Stimulated activated CD4-positive, alpha-beta T cell treated with anti-CD3 and anti-CD28 coated beads, Interleukin-4, amount 100 ng/mL, for 48 hours (primary cell): Measurements from ENCODE around the gene TMEM108.

ENCODE experiments used
- DNase-seq, 2 donors: peaks; one replicate each; pipeline ENCODE4 v3.0.0-alpha.2; 2020; ENCODE audit warnings: low read depth in 2 of 2

Gene TMEM108

DNA sequence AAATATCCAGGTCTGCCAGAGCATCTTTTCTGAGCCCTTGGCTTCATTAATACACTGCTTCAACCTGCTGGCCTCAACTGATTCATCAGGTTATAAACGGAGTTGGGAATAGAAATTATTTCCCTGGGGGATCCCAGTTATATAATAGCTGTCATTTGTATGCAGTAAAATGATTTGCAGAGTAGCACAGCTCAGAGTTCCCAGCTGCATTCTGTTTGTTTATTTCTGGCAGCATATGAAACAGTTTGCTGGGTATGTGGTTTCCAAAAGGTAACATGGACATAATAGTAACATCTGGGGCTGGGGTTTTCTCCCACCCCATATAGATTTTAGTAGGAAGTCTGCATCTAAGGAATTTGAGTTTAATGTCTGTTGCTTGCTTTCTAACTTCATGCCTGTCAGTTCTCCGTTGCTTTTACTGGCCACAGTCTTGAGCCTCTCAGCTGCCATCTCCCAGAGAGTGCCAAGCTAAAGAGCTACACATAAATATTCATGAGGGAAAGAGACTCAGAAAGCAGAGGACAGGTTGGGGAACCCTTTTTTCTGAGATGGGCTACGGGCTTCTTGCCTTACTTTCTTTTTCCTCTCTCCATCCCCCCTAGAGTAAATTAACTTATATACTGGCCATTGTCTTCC lies 124.6 kb downstream of the TMEM108 start:
- no peak for DNase-seq

DNA sequence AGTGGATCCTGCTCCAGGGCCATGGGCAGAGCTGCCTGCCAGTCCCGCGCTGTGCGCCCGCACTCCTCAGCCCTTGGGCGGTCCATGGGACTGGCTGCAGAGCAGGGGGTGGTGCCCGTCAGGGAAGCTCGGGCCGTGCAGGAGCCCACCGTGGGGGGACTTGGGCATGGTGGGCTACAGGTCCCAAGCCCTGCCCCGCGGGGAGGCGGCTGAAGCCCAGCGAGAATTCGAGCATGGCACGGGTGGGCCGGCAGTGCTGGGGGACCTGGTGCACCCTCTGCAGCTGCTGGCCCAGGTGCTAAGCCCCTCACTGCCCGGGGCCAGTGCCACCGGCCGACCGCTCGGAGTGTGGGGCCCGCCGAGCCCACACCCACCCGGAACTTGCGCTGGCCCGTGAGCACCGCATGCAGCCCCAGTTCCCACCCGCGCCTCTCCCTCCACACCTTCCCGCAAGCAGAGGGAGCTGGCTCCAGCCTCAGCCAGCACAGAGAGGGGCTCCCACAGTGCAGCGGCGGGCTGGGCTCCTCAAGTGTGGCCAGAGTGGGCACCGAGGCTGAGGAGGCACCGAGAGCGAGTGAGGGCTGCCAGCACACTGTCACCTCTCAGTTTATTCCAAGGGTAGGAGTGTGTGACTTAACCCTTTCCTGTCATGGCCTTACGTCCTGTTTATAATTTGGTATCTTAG lies 129.3 kb downstream of the TMEM108 start:
- no peak for DNase-seq

DNA sequence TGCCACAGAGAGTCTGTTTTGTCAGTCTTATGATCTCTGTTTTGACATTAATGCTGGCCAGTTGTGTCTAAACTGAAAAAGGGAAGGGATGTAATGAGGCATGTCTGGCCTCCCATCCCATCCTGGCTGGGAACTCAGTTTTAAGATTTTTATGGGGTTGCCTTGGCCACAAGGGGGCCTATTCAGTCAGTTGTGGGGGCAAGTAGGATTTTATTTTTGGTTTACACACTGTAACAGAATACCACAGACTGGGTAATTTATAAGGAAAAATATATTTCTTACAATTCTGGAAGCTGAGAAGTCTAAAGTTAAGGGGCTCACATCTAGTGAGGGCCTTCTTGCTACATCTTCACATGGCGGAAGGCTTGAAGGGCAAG lies 129.8 kb downstream of the TMEM108 start:
- DNase-seq: no peak

DNA sequence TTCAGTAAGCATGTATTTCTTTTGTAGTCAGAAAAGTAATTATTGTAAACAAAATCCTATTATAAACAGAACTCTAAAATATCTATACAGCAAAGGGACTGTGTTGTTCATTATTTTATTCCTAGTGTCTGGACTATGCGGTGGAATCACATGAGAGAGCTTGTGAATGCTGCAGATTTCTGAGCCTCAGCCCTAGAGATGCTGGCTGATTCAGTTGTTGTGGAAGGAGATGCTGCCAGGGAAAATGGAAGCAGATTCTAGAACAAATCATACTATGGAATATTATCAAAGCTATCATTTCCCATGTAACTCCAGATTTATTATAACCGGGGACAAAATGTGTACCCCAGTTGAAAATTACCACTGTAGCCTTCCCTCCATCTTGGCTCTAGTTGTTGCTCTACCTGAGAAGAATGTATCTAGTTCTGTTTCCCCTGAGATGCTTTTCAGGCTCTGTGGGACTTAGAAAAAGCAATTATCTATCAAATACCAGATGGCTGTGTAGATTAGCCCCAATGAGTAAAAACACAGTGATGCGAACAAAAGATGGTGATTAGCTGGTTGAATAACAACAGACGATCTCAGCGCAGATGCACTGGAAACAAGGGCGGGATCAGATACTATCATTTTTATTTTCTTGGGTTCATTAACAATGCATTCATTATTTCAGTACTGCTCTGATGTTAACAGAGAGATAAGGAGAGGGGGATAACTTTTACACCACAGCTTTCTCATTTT lies 131.3 kb downstream of the TMEM108 start:
- DNase-seq: no peak

DNA sequence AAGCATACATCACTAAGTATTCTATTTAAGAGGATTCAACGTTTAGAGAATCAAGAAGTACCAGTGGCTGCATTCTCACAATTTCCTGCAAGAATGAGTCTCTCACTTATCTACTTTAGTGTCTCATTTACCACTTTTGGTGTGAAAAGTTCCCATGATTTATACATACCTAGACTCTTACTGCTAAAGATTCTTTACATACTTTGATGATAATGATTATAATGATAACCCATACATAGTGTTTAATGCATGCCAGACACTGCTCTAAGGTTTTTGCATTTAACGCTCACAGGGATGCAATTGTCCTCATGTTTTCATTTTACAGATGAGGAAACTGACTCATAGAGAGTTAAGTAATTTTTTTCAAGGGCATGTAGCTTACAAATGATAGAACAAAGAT lies 133.6 kb downstream of the TMEM108 start:
- DNase-seq: no peak

DNA sequence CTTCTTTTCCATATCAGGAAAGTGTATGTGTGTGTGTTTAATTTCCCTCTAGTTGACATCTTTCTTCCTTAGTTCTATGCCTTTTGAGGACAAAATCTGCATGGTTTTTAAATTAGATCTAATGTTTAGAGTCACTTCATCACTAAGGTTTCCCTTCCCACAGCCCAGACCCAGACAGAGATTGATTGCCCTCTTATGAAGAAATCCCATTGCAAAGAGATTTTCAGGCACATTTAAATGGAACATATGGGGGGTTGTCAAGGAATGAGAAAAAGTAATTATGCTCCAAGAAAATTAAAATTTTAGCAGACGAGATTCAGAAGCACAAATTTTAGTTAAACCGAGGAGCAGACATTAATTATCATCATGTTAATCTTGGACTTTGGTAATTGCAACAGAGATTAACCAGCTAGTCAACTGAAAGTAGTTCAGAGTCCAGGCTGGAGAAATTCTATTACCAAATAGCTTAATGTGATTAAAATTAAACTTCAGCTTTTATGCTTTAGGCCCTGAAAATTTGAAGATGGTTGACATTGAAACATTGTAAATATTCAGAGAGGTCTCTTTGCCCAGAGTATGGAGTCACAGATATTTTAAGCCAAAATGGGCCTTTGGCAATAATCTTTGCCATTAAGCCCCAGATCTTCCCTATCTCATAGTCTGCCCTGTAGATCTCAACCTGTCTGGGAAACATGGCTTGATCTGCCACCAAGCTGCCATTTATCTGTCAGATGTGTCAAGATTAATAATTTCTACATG lies 143.4 kb downstream of the TMEM108 start:
- no peak for DNase-seq

DNA sequence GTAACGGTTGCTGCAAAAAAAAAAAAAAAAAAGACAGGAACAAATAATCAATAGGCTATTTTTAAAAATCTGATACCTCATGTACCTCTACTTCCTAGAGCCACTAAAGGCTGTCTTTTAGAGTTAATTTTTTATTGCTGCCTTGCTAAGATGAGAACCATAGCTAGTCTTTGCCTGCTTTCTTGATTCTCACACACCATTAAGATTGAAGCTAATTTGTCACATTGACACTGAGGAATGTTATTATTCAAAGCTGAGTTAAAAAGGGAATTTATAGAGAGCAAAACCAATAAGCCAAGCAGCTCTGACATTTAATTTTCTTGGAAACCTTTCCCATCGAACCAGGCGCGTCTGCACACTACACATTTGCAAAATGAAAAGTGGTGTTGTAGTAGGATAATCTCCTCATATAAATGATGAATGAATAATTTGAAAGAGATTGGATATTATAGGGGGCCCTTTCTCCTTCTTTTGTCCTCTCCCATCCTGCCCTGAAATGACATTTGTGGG lies 149.7 kb downstream of the TMEM108 start:
- no peak for DNase-seq

DNA sequence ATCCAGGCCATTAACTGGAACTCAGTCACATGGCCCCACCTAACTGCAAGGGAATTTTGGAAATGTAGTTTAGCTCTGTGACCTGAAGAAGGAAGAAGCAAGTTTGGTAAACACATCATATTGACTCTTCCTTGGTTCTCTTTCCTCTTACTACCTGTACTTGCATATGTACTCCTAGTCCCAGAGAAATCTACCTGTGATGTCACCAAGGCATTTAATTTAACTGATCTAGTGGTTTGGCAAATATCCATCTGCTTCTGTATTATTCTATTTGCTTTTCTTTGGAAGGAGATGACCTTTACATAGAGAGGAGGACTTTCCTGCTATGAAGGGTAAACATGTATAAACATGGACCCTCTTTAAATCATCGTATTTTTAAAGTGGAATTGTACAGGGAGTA lies 150.8 kb downstream of the TMEM108 start:
- no peak for DNase-seq

DNA sequence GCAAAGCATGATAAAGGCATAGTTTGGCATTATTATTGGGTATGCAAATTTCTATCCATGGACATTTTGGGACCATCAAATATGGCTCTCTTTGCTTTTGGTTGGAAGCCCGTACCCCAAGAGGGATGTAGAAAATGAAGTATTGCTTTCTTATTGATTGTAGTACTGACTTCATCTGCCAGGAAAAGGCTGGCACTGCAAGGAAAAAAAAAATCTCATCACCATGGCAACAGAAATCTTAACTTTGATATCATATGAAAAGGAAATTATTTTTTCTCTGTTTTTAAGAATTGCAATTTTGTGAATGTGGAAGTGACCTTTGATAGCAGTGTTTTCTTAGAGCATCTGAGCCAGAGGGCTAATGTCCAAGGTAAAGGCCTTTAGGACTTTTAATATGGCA lies 151.7 kb downstream of the TMEM108 start:
- no peak for DNase-seq

DNA sequence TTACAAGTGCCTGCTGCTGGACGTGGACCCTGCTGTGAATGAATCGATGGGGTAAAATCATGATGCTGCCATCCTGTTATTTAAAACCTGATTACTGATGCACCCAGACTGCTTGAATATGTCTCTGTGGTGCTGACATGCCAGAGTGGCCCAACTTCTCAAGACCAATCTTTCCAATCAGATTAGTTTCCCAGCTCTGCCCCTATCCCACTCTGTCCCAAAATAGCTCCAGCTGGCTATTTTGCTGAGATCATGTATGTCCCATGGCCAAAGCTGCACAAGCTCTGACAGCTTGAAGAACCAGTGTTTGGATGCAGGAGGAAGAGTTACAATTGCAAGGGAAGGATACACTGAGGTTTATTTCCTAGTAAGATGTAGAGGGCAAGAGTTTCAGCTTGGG lies 153.6 kb downstream of the TMEM108 start:
- no peak for DNase-seq

DNA sequence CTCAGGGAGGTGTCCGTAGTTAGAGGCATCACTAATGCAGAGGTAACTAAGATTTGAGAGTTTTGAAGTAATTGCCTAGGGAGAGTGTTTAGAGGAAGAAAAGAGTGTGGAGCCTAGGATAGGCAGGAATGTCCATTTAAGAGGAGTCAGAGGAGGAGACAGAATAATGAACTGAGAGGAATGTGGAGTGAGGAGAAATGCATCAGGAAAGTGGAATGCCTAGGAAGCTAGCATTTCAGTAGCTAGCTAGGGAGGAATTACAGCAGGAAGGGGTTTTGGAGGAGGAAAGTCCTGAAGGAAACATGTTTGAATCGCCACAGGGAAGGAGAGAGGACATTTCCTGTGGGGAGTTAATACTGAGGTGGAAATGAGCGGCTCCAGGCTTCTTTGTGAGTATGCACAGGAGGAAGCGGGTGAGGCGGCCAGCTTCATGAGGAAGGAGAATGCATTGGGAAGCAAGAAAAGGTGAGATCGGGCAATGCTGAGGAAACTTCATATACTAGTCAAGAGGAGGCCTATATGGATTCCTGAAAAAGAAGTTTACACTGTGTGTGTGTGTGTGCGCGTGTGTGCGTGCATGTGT lies 154.3 kb downstream of the TMEM108 start:
- no peak for DNase-seq

DNA sequence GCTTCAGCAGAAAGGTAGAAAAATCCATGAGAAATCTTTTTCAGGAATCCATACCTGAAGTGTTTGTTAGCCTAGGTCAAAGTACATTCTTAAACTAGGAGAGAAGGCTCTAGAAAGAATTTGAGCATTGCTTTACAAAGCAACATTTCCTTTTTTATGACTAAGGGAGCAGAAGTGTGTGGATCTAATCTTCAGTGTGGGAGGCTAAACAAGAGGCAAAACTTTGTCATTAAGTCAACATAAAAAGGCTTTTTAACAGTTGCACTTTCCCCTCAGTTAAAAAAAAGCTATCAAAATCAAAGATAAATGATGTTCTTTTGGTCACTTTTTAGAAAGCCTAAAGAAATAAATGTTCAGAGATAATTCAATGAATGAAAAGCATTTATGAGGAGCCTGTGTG lies 154.8 kb downstream of the TMEM108 start:
- DNase-seq: no peak

DNA sequence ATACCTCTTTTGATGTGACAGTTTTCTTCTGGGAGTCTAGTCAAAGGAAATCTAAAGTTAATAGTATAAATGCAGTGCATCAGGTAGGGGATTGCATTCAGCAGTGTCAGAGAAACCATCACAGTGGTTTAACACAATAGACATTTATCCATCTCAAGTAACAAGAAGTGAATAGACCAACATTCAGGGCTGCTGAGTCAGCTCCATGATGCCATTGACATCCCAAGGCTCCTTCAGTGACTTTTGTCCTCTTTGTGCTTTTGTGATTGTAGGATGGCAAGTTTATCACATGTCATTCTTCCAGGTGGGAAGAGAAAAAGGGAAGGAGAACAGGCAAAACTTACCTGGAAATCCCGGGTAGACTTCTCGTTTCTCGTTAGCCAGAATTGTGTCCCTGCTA lies 158.3 kb downstream of the TMEM108 start:
- DNase-seq: no peak

DNA sequence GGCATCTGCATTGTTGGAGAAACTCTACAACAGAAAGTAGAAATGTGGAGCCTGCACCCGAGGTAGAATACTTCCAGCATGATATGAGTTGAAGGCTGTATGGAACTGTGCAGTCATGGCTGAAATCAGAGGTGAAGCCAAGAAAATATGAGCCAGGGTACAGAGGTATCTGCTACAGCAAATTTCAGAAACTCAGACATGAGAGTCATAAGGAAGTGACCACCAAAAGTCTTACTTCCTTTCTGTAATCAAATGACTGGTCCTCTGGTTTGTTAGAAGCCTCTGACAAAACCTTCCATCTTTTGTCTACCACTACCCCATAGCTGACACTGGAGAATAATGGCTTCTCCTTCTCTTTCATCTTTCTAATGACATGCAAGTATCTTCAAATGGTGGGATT lies 159.4 kb downstream of the TMEM108 start:
- DNase-seq: no peak

DNA sequence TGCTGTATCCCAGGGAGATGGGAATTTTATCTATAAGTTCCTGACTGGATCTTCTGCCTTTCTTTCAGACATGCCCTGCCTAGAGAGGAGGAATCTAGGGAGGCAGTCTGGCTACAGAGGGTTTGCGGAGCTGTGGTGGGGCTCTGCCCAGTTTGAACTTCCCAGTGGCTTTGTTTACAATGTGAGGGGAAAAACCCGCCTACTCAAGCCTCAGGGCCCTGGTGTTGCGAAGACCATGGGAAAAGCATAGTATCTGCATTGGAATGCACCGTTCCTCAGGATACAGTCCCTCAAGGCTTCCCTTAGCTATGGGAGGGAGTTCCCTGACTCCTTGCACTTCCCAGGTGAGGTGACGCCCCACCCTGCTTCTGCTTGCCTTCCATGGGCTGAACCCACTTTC lies 168.7 kb downstream of the TMEM108 start:
- DNase-seq: no peak

DNA sequence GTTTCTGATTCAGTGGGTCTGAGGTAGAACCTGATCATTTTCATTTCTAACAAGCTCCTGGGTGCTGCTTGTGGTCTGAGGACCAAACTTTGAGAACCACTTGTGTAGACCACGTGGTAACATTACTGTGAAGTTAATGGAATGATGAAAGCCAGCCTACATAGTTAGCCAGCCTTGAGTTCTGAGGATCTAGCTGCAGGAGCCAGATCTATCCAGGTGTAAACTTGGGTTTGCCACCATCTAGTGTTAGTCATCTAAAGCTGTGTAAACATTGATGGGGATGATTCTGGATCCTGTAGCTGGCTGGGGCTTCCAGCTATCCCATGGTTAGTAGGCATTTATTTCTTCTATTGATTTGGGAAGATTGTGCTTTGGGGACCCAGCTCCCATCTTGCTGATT lies 170.0 kb downstream of the TMEM108 start:
- DNase-seq: no peak

DNA sequence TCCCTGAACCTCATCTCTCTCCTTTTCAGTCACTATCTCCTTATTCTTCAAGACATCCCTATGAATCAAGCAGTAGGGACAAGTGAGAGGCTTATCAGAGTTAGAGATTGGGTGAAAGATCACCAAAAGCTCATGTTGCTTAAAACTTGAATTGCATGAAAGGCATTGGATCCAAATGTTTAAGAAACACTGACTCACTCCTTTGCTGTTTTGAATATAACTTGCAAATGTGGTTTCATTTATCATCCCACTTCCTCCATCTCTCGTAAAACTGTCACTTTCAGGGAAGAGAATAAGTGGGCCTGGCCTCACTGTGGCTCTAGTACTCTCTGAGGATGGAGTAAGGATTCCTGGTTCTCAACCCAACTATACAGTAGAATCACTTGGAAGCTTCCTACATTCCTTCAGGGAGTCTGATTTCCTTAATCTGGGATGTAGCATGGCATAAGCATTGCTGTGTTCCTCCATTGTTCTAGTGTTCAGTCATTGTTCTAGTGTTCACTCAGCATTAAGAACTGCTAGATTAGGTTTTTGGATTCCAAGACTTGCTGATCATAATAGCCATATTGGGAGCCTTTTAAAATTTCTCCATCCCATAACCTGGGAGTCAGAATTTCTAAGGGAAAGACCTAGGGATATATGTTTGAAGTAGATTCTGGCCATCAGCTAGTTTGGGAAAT lies 171.8 kb downstream of the TMEM108 start:
- no peak for DNase-seq

DNA sequence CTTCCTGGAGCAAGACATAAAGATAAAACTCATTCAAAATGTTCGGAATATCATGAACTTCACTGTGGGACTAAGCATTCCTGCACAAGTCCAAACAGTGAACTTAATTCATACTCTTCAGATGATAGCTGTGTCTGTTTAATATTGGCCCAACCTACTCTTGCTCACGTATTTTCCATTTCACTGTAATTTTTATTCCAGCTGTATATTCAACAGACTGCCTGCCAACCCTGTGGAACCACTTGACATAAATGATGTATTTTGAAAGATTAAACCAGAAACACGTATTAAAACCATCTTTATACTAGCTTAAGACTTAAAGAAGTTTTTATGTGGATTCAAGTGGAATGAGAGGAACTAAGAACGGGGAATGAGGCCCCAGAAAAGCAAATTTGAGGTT lies 172.5 kb downstream of the TMEM108 start:
- no peak for DNase-seq

DNA sequence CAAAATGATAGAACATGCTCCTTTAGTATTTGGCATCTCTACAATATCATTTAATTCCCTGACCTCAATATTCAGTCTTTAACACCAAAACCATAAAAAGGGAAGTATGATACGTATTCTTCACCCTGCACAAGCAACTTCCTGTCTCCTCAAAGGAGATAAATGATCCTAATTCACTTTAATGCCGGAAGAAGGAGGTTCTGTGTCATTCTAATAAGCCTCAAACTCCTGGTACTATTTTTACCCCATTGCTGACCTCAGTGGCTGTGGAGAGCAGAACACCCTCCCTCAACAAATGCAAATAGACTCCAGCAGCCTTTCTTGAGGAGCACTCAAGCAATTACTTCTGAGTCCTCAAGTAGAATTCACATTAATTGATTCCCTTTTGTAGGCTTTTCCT lies 173.3 kb downstream of the TMEM108 start:
- no peak for DNase-seq

DNA sequence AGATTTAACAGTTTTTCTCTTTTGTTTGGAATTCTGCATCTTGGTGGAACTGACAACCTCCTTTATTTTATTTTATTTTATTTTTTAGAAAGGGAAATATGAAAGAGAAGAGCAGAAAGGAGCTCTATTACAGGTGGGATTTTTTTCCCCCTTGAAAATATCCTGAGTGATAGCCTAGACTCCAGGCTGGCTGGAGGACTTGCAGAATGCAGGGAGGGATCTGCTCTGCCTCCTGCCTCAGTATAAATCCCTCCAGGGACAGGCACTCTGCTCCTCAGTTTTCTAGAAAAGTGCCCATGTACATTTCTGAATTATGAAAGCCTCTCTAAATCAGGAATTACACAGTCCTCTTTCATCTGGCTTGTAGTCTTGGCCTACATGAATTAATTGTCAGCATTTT lies 173.7 kb downstream of the TMEM108 start:
- DNase-seq: no peak

DNA sequence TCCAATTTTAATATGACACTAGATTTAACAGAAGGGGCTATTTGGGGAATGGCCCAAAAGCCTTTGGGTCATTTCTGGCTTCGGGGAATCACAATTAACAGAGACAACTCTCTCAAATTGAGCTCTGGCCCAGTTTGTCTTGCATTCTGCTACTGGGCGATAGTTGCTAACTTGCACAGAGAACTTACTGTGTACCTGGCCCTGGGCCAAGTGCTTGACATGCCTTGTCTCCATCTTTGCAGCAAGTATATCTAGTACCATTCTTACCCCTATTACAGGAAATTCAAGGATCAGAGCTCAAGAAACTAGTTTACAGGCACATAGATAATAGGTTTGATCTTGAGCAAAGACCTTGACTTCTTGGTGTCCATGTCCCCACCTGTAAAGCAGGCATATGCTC lies 175.7 kb downstream of the TMEM108 start:
- no peak for DNase-seq
